Panc1 (cell line): ENCODE measurements around the gene COL6A3. TPM values are rescaled to one million over a fixed set of nuclear protein-coding genes. Genes with fewer than 3 reads are reported as not detected.

Experiments
- ATAC-seq: fragments of 200-7000 bp; cut with Tn5 transposase; 2 replicates; pipeline ENCODE4 v1.9.1; 2020; ENCODE audit warnings: mild to moderate bottlenecking, moderate library complexity
- BruUV-seq: library from RNA; stranded (reverse); fragments of 400-500 nt; replicated peaks from 2 replicates; lab custom pipeline; 2021; lab: Mats Ljungman, UMichigan
- CTCF ChIA-PET: fragments of 300-600 bp; sonication (Branson Sonifier 250); formaldehyde crosslinking; loops from one replicate; lab custom pipeline; 2022; ENCODE audit warnings: antibody characterized with exemption; lab: Charles Lee
- POLR2A ChIA-PET: fragments of 300-600 bp; sonication (Branson Sonifier 250); formaldehyde crosslinking; loops from one replicate; lab custom pipeline; 2022; ENCODE audit warnings: antibody characterized with exemption; lab: Charles Lee
- DNase-seq: peaks from one replicate; pipeline ENCODE4 v3.0.0-alpha.2; 2010; ENCODE audit warnings: low read depth, low spot score
- H3K27ac ChIP-seq: 2 replicates; pipeline ENCODE4 v1.5.1; 2011; ENCODE audit warnings: mild to moderate bottlenecking, low read length, inconsistent platforms
- H3K27me3 ChIP-seq: fragments of 200-500 bp; sonication (Bioruptor generic); 2 replicates; pipeline ENCODE4 v1.6.0; 2014; ENCODE audit warnings: low read length, inconsistent platforms; ENCODE audit not compliant: control insufficient read depth, insufficient read depth
- H3K36me3 ChIP-seq: fragments of 200-500 bp; sonication (Bioruptor generic); 2 replicates; pipeline ENCODE4 v1.5.1; 2014; ENCODE audit warnings: inconsistent platforms, mild to moderate bottlenecking, low read length, moderate library complexity; ENCODE audit not compliant: control insufficient read depth, insufficient read depth
- H3K4me1 ChIP-seq: 2 replicates; pipeline ENCODE4 v1.5.1; 2011; ENCODE audit warnings: inconsistent platforms, mild to moderate bottlenecking, low read length, moderate library complexity; ENCODE audit not compliant: control insufficient read depth, insufficient read depth
- H3K4me3 ChIP-seq, 2 experiments: 2 replicates each; pipeline ENCODE4 v1.5.1; 2011 to 2012; ENCODE audit warnings: low read depth in 2 of 2, low read length in 2 of 2, mild to moderate bottlenecking in 2 of 2, inconsistent platforms in 1 of 2, moderate library complexity in 1 of 2
- H3K9me3 ChIP-seq: fragments of 200-500 bp; sonication (Bioruptor generic); 2 replicates; pipeline ENCODE4 v1.5.1; 2014; ENCODE audit warnings: low read depth, mild to moderate bottlenecking, inconsistent platforms, low read length, moderate library complexity; ENCODE audit not compliant: control insufficient read depth, insufficient read depth
- POLR2AphosphoS5 ChIP-seq: IDR thresholded peaks from 2 replicates; pipeline ENCODE4 v1.6.1; 2012; ENCODE audit warnings: mild to moderate bottlenecking, low read depth, low read length, moderate library complexity
- SIN3A ChIP-seq: IDR thresholded peaks from 2 replicates; pipeline ENCODE4 v1.6.1; 2012; ENCODE audit warnings: low read depth, mild to moderate bottlenecking, low read length, moderate library complexity, borderline replicate concordance; ENCODE audit not compliant: insufficient read depth
- TCF7L2 ChIP-seq: IDR thresholded peaks from 2 replicates; pipeline ENCODE4 v1.6.1; 2011; ENCODE audit warnings: mild to moderate bottlenecking, low read depth, low read length, inconsistent platforms
- in situ Hi-C: cut with HindIII; loops from 2 replicates; pipeline ENCODE4 v1.10.0; 2016; ENCODE audit warnings: low sequenced_read_pairs, low pct_unique_long_range_greater_than_20kb
- intact Hi-C: fragments of 100-400 bp; cut with micrococcal nuclease; formaldehyde crosslinking; loops from one replicate; pipeline ENCODE4 v1.10.0; 2022; ENCODE audit not compliant: unreplicated experiment
- total RNA-seq: library from RNA; stranded (reverse); gene quantifications from one replicate; pipeline ENCODE4 v1.2.1, GENCODE V29; 2021; ENCODE audit not compliant: unreplicated experiment
- TF ChIP-seq, protein P1 (sequence below), 2 experiments: IDR thresholded peaks; 2 replicates each; pipeline ENCODE4 v1.6.1; 2011 to 2012; ENCODE audit warnings: low read depth in 2 of 2, control low read depth in 1 of 2, low read length in 1 of 2, mild to moderate bottlenecking in 1 of 2, moderate library complexity in 1 of 2; ENCODE audit not compliant: insufficient read depth in 1 of 2
- TF ChIP-seq, protein P2 (sequence below): fragments of 450-650 bp; IDR thresholded peaks from 2 replicates; pipeline ENCODE4 v1.5.1; 2017; ENCODE audit warnings: mild to moderate bottlenecking

COL6A3 gene
- total RNA-seq, 1 experiment from 2014 or later, result 0.69 TPM

DNA sequence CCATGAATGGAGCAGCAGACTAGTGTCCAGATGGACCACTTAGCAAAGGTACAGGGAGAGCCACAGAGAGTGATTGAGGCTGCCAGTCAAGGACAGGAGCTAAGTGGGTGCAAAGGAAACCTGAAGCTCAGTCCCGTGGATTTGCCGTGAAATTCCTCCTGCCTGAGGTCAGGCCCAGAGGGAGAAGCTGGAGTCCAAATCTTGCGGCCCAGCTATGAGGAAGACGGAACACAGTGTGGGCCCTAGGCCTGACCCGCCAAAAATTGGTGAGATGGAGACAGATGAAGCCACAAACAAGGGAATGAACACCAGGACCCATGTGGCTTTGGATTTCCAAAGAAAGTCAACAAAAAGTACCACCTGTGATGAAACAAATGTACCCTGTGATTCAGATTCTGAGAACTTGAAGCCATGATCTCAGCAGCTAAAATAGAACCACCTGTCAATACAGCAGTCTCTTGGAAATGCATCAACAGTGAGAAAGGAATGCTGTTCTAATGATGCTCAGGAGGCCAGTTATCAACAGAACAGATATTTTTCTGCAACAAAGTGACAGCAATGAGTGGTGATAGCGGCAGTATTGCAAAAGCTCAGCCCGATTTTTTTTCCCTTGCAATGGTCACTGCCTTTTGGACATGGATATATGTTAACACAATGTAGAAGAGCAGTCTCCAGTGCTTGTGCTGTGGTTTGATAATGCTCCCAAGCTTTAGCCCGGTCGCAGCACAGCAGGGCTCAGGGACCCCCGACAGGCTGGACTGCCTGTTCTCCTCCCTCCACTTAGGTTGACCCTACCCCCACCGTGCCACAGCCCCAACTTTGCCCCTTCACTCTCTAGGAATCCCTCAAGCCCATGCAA, 10.7 kb downstream of the COL6A3 start:
- Histone ChIP-seq H3K4me3 (no peak overlapping the region), H3K9me3 (no peaks in the 10 kb centered on the region), H3K27ac (peak overlapping the region; percentile 19; the same call in 1 of the 2 replicates), H3K36me3 (no peaks in the 10 kb centered on the region), H3K27me3 (no peaks in the 10 kb centered on the region), H3K4me1 (no peaks in the 10 kb centered on the region)
- TF ChIP-seq SIN3A, result no peak
- TF ChIP-seq, protein P1, sequence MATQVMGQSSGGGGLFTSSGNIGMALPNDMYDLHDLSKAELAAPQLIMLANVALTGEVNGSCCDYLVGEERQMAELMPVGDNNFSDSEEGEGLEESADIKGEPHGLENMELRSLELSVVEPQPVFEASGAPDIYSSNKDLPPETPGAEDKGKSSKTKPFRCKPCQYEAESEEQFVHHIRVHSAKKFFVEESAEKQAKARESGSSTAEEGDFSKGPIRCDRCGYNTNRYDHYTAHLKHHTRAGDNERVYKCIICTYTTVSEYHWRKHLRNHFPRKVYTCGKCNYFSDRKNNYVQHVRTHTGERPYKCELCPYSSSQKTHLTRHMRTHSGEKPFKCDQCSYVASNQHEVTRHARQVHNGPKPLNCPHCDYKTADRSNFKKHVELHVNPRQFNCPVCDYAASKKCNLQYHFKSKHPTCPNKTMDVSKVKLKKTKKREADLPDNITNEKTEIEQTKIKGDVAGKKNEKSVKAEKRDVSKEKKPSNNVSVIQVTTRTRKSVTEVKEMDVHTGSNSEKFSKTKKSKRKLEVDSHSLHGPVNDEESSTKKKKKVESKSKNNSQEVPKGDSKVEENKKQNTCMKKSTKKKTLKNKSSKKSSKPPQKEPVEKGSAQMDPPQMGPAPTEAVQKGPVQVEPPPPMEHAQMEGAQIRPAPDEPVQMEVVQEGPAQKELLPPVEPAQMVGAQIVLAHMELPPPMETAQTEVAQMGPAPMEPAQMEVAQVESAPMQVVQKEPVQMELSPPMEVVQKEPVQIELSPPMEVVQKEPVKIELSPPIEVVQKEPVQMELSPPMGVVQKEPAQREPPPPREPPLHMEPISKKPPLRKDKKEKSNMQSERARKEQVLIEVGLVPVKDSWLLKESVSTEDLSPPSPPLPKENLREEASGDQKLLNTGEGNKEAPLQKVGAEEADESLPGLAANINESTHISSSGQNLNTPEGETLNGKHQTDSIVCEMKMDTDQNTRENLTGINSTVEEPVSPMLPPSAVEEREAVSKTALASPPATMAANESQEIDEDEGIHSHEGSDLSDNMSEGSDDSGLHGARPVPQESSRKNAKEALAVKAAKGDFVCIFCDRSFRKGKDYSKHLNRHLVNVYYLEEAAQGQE (IDR thresholded peaks at IDR 0.05; ENCODE audit: insufficient read depth in 1 of 2, low read depth in 2 of 2, low read length in 1 of 2), result no peak
- TF ChIP-seq TCF7L2, result no peak
- TF ChIP-seq POLR2AphosphoS5, result no peak
- TF ChIP-seq, protein P2, sequence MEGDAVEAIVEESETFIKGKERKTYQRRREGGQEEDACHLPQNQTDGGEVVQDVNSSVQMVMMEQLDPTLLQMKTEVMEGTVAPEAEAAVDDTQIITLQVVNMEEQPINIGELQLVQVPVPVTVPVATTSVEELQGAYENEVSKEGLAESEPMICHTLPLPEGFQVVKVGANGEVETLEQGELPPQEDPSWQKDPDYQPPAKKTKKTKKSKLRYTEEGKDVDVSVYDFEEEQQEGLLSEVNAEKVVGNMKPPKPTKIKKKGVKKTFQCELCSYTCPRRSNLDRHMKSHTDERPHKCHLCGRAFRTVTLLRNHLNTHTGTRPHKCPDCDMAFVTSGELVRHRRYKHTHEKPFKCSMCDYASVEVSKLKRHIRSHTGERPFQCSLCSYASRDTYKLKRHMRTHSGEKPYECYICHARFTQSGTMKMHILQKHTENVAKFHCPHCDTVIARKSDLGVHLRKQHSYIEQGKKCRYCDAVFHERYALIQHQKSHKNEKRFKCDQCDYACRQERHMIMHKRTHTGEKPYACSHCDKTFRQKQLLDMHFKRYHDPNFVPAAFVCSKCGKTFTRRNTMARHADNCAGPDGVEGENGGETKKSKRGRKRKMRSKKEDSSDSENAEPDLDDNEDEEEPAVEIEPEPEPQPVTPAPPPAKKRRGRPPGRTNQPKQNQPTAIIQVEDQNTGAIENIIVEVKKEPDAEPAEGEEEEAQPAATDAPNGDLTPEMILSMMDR, result no peak
- intact Hi-C loops, result loop anchor here (10.0 kb wide), 1 partner anchor 248 kb away; no protein-coding TSS in a partner anchor
- ATAC-seq (no peak), DNase-seq (no peak)
- in situ Hi-C loops, result no loop called here
- ChIA-PET CTCF (no interaction called here), POLR2A (no interaction called here)
- BruUV-seq, result no TSS peak

DNA sequence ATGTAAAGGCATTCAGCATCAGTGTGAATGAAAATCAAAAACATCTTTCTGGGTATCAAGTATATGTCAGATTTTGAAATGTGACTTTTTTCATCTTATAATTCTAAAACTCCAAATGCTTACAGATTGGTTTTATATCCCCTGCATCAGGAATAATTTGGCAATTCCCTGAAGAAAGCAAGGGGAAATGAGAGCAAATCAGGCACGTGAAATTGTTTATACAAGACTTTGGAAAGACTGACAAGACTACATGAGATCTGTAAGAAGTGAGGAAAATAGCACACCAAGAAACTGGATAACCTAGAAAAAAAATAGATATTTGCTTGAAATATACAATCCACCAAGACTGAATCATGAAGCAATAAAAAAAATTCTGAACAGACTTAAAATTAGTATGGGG, 13.8 kb downstream of the COL6A3 start:
- H3K36me3 ChIP-seq, result no peaks in the 10 kb centered on the region
- H3K4me1 ChIP-seq, result no peaks in the 10 kb centered on the region
- TF ChIP-seq, protein P2, result no peak
- H3K27me3 ChIP-seq, result no peaks in the 10 kb centered on the region
- no peaks in the 10 kb centered on the region for H3K9me3 ChIP-seq
- intact Hi-C loops, result loop anchor here (10.0 kb wide), 1 partner anchor 245 kb away; no protein-coding TSS in a partner anchor
- CTCF ChIA-PET, result no interaction called here
- no peak overlapping the region for H3K27ac ChIP-seq
- no peak overlapping the region for H3K4me3 ChIP-seq
- no peak for ATAC-seq
- POLR2A ChIA-PET, result no interaction called here
- DNase-seq, result no peak
- in situ Hi-C loops, result no loop called here
- no TSS peak for BruUV-seq
